ENCODE data around the gene PSMB2.

DNA sequence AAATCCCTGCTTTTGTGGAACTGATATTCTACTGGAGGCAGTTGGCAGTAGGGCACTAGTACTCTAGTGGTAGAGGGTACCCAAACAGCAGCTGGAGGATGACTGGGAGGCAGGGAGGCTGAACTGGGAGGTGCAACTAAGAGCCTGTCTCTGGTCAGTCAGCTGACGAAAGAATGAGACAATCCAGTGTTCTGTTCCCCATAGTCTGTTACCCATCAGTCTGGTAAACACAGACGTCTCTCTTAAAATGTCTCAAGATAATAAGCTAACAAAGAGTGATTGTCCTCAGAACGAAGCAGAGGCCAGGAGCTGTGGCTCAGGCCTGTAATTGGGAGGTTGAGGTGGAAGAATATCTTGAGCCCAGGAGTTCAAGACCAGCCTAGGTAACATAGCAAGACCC, 37.9 kb downstream of the PSMB2 start:
- TF ChIP-seq BMI1 (IDR thresholded peaks at IDR 0.05; ENCODE audit: borderline replicate concordance) (no peak), BRCA1 (IDR thresholded peaks at IDR 0.05; ENCODE audit: low read depth, low read length) (no peak), PAX8 (IDR thresholded peaks at IDR 0.05) (no peak), GABPA (IDR thresholded peaks at IDR 0.05; ENCODE audit: low read depth) (no peak), POLR2A (IDR thresholded peaks at IDR 0.05; ENCODE audit: low read depth, low read length) (no peak), CREB1 (IDR thresholded peaks at IDR 0.05; ENCODE audit: low read depth) (no peak)
- TF ChIP-seq, protein P1, sequence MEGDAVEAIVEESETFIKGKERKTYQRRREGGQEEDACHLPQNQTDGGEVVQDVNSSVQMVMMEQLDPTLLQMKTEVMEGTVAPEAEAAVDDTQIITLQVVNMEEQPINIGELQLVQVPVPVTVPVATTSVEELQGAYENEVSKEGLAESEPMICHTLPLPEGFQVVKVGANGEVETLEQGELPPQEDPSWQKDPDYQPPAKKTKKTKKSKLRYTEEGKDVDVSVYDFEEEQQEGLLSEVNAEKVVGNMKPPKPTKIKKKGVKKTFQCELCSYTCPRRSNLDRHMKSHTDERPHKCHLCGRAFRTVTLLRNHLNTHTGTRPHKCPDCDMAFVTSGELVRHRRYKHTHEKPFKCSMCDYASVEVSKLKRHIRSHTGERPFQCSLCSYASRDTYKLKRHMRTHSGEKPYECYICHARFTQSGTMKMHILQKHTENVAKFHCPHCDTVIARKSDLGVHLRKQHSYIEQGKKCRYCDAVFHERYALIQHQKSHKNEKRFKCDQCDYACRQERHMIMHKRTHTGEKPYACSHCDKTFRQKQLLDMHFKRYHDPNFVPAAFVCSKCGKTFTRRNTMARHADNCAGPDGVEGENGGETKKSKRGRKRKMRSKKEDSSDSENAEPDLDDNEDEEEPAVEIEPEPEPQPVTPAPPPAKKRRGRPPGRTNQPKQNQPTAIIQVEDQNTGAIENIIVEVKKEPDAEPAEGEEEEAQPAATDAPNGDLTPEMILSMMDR (IDR thresholded peaks at IDR 0.05 in 2 of 3, conservative IDR thresholded peaks at IDR 0.05 in 1 of 3; ENCODE audit: control insufficient read depth in 2 of 3, extremely low read depth in 1 of 3, insufficient read depth in 1 of 3, low read depth in 3 of 3, low read length in 3 of 3): no peak
- TF ChIP-seq, protein P2, sequence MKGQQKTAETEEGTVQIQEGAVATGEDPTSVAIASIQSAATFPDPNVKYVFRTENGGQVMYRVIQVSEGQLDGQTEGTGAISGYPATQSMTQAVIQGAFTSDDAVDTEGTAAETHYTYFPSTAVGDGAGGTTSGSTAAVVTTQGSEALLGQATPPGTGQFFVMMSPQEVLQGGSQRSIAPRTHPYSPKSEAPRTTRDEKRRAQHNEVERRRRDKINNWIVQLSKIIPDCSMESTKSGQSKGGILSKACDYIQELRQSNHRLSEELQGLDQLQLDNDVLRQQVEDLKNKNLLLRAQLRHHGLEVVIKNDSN (IDR thresholded peaks at IDR 0.05; ENCODE audit: borderline replicate concordance, extremely low read length, insufficient read depth, low read depth, low read length): no peak
